RWPE2 (cell line): ENCODE measurements around the gene KSR2.
A peak's percentile ranks its signal among the peaks of the same experiment; 100 is the strongest.
"Not testable (repeated sequence)": the region's sequence is repeated elsewhere in the genome, so short reads cannot be mapped to it uniquely, and the experiment has no call there.

Experiments
- ATAC-seq: fragments of 200-7000 bp; cut with Tn5 transposase; 3 replicates; pipeline ENCODE4 v1.9.1; 2021; ENCODE audit warnings: low read depth
- DNase-seq: peaks from one replicate; pipeline ENCODE4 v3.0.0-alpha.2; 2020; ENCODE audit warnings: low spot score
- H3K27ac ChIP-seq: fragments of 450-650 bp; 2 replicates; pipeline ENCODE4 v1.5.1; 2017; ENCODE audit warnings: mild to moderate bottlenecking; ENCODE audit not compliant: poor library complexity, severe bottlenecking
- H3K27me3 ChIP-seq: fragments of 250-450 bp; sonication (Bioruptor Pico); 2 replicates; pipeline ENCODE4 v1.5.1; 2021; ENCODE audit warnings: mild to moderate bottlenecking, moderate library complexity; ENCODE audit not compliant: insufficient read depth, poor library complexity, severe bottlenecking
- H3K36me3 ChIP-seq: fragments of 250-450 bp; sonication (Bioruptor Pico); 2 replicates; pipeline ENCODE4 v1.5.1; 2020; ENCODE audit warnings: low read depth, mild to moderate bottlenecking, moderate library complexity
- H3K4me1 ChIP-seq: fragments of 250-450 bp; sonication (Bioruptor Pico); 2 replicates; pipeline ENCODE4 v1.5.1; 2021; ENCODE audit warnings: mild to moderate bottlenecking, moderate library complexity; ENCODE audit not compliant: insufficient read depth, poor library complexity, severe bottlenecking
- H3K4me3 ChIP-seq: fragments of 250-450 bp; sonication (Bioruptor Pico); 2 replicates; pipeline ENCODE4 v1.5.1; 2021; ENCODE audit warnings: mild to moderate bottlenecking, moderate library complexity; ENCODE audit not compliant: severe bottlenecking
- H3K9me3 ChIP-seq: fragments of 250-450 bp; sonication (Bioruptor Pico); 2 replicates; pipeline ENCODE4 v1.5.1; 2021; ENCODE audit warnings: mild to moderate bottlenecking, moderate library complexity; ENCODE audit not compliant: severe bottlenecking
- CTCF ChIP-seq: fragments of 450-650 bp; IDR thresholded peaks from one replicate; pipeline ENCODE4 v1.5.1; 2017; ENCODE audit warnings: mild to moderate bottlenecking, moderate library complexity; ENCODE audit not compliant: poor library complexity, severe bottlenecking

KSR2 gene

GRCh38 chr12:117809509-117809908, 159.3 kb downstream of the KSR2 start:
- TF ChIP-seq CTCF = no peak
- Histone ChIP-seq H3K27me3 (no peaks in the 10 kb centered on the region), H3K27ac (no peak overlapping the region), H3K4me3 (no peak overlapping the region), H3K4me1 (peaks cover 7% of the 10 kb centered on the region), H3K36me3 (no peaks in the 10 kb centered on the region), H3K9me3 (no peaks in the 10 kb centered on the region)
- ATAC-seq (no peak), DNase-seq (no peak)

GRCh38 chr12:117807946-117808345, 160.8 kb downstream of the KSR2 start:
- H3K36me3 ChIP-seq = no peaks in the 10 kb centered on the region
- DNase-seq = no peak
- H3K9me3 ChIP-seq = no peaks in the 10 kb centered on the region
- no peak for TF ChIP-seq CTCF
- ATAC-seq = no peak
- no peak overlapping the region for H3K27ac ChIP-seq
- peaks cover 13% of the 10 kb centered on the region for H3K4me1 ChIP-seq
- no peak overlapping the region for H3K4me3 ChIP-seq
- no peaks in the 10 kb centered on the region for H3K27me3 ChIP-seq

GRCh38 chr12:117807355-117807754, 161.4 kb downstream of the KSR2 start:
- H3K4me1 ChIP-seq = peaks cover 19% of the 10 kb centered on the region
- no peaks in the 10 kb centered on the region for H3K9me3 ChIP-seq
- TF ChIP-seq CTCF = no peak
- no peak for DNase-seq
- no peak overlapping the region for H3K4me3 ChIP-seq
- no peak overlapping the region for H3K27ac ChIP-seq
- ATAC-seq = no peak
- H3K36me3 ChIP-seq = no peaks in the 10 kb centered on the region
- H3K27me3 ChIP-seq = no peaks in the 10 kb centered on the region

GRCh38 chr12:117805865-117806264, 162.9 kb downstream of the KSR2 start:
- Histone ChIP-seq H3K27ac (no peak overlapping the region), H3K27me3 (no peaks in the 10 kb centered on the region), H3K4me3 (no peak overlapping the region), H3K9me3 (no peaks in the 10 kb centered on the region), H3K36me3 (no peaks in the 10 kb centered on the region), H3K4me1 (peaks cover 20% of the 10 kb centered on the region)
- TF ChIP-seq CTCF = no peak
- DNase-seq = no peak
- peak; percentile 40; the same call in 1 of the 3 replicates for ATAC-seq

- no peak overlapping the region for H3K4me3 ChIP-seq
- H3K4me1 ChIP-seq = peaks cover 20% of the 10 kb centered on the region
- no peaks in the 10 kb centered on the region for H3K36me3 ChIP-seq
- H3K27me3 ChIP-seq = no peaks in the 10 kb centered on the region
- peak overlapping the region; percentile 81 for H3K27ac ChIP-seq
- TF ChIP-seq CTCF = no peak
- DNase-seq (no peak), ATAC-seq (peak; percentile 90)
- H3K9me3 ChIP-seq = no peaks in the 10 kb centered on the region
Measured at GRCh38 chr12:117803001-117803400, 165.8 kb downstream of the KSR2 start.

- DNase-seq, ATAC-seq, H3K27ac ChIP-seq, H3K9me3 ChIP-seq, H3K4me3 ChIP-seq, H3K36me3 ChIP-seq, H3K27me3 ChIP-seq: not testable (repeated sequence)
- H3K4me1 ChIP-seq = peaks cover 15% of the 10 kb centered on the region
Measured at GRCh38 chr12:117800711-117801110, 168.1 kb downstream of the KSR2 start.
